Adrenal gland (tissue), 5 donors: ENCODE data around the gene MAU2.

Experiments
- POLR2A ChIP-seq, 2 donors: fragments of 450-650 bp; IDR thresholded peaks; one replicate each; pipeline ENCODE4 v1.6.1; 2017; ENCODE audit warnings: antibody characterized with exemption in 2 of 2, mild to moderate bottlenecking in 2 of 2, moderate library complexity in 1 of 2
- TF ChIP-seq, protein P1 (sequence below), 6 experiments: fragments of 450-650 bp in 4 of 6; fragments of 200-600 bp in 2 of 6; sonication (generic) in 1 of 6; IDR thresholded peaks; 1 replicate in 5 of 6; 2 replicates in 1 of 6; pipeline versions ENCODE4 v1.5.1 to v1.8.0; 2016 to 2021; ENCODE audit warnings: antibody characterized with exemption in 6 of 6, mild to moderate bottlenecking in 2 of 6, moderate library complexity in 1 of 6
- donor health status: DM: no; HTN: no; CAD: no.

DNA sequence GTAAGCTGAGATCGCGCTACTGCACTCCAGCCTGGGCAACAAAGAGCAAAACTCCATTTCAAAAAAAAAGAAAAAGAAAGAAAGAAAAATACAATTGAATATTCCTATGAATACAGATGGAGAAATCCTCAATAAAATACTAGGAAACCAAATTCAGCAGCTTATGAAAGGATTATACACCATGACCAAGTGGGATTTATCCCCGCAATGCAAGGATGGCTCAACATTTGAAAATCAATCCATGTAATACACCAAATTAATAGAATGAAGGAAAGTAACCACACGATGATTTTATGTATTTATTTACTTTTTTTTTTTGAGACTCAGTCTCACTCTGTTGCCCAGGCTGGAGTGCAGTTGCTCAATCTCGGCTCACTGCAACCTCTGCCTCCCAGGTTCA lies 28.0 kb upstream of the MAU2 start:
- TF ChIP-seq, protein P1, sequence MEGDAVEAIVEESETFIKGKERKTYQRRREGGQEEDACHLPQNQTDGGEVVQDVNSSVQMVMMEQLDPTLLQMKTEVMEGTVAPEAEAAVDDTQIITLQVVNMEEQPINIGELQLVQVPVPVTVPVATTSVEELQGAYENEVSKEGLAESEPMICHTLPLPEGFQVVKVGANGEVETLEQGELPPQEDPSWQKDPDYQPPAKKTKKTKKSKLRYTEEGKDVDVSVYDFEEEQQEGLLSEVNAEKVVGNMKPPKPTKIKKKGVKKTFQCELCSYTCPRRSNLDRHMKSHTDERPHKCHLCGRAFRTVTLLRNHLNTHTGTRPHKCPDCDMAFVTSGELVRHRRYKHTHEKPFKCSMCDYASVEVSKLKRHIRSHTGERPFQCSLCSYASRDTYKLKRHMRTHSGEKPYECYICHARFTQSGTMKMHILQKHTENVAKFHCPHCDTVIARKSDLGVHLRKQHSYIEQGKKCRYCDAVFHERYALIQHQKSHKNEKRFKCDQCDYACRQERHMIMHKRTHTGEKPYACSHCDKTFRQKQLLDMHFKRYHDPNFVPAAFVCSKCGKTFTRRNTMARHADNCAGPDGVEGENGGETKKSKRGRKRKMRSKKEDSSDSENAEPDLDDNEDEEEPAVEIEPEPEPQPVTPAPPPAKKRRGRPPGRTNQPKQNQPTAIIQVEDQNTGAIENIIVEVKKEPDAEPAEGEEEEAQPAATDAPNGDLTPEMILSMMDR (IDR thresholded peaks at IDR 0.05), result no peak
- no peak for TF ChIP-seq POLR2A (IDR thresholded peaks at IDR 0.05)
